ENCODE results near the gene ARHGEF28. TPM values are rescaled to one million over a fixed set of nuclear protein-coding genes. Genes with fewer than 3 reads are reported as not detected.

ARHGEF28 gene
- total and polyA plus RNA-seq, 2 of the 13 experiments (the other 11 are each of a cell fraction or from before 2014, with no cell fraction given) = 17.4 to 34.1 TPM

- no TSS peak for BruUV-seq (replicated peaks)
- CTCF ChIA-PET (ENCODE audit: low intra/inter-chr PET ratio, low total read pairs) = no interaction called here
- TF ChIP-seq ATF1 (CRISPR knock-in tag; IDR thresholded peaks at IDR 0.05) (no peak), ZHX1 (CRISPR knock-in tag; IDR thresholded peaks at IDR 0.05; ENCODE audit: low read depth) (no peak), ZBTB39 (CRISPR knock-in tag; IDR thresholded peaks at IDR 0.05) (no peak), ADNP (CRISPR knock-in tag; IDR thresholded peaks at IDR 0.05) (no peak), MAFF (IDR thresholded peaks at IDR 0.05; ENCODE audit: low read depth, low read length) (no peak), IKZF4 (CRISPR knock-in tag; IDR thresholded peaks at IDR 0.05; ENCODE audit: borderline replicate concordance, low read depth, not compliant biosample characterization) (no peak), ETV5 (CRISPR knock-in tag; IDR thresholded peaks at IDR 0.05; ENCODE audit: borderline replicate concordance) (no peak), ZNF615 (CRISPR knock-in tag; IDR thresholded peaks at IDR 0.05; ENCODE audit: borderline replicate concordance) (no peak), DDIT3 (CRISPR knock-in tag; IDR thresholded peaks at IDR 0.05) (no peak), XRCC5 (optimal IDR thresholded peaks at IDR 0.05; ENCODE audit: low read length) (no peak), HNRNPH1 (optimal IDR thresholded peaks at IDR 0.05; ENCODE audit: low read depth, low read length) (no peak), TEF (CRISPR knock-in tag; IDR thresholded peaks at IDR 0.05) (peak; percentile 72; the same call in 1 of the 2 replicates), DNMT3B (CRISPR knock-in tag; conservative IDR thresholded peaks at IDR 0.05) (no peak), ZNF574 (CRISPR knock-in tag; IDR thresholded peaks at IDR 0.05) (0 out of 2 replicates have a peak, but pooled peaks have one; percentile 37)
Observed at GRCh38 chr5:73858054-73858453, 232.1 kb downstream of the ARHGEF28 start.

More at GRCh38 chr5:73858054-73858453, 232.1 kb downstream of the ARHGEF28 start:
- ATAC-seq (peak; percentile 96), DNase-seq (ENCODE audit: low spot score) (peak; percentile 92), FAIRE-seq (peak; percentile 86)
- POLR2A ChIA-PET = no interaction called here
- Histone ChIP-seq H4K20me1 (ENCODE audit: insufficient read depth, low read length) (no peaks in the 10 kb centered on the region), H2AFZ (ENCODE audit: low read length) (no peak overlapping the region), H3K4me3 (replicated peaks in 1 of 3; ENCODE audit: insufficient read depth in 1 of 3, low read depth in 2 of 3, low read length in 3 of 3) (no peak overlapping the region), H3K9me3 (ENCODE audit: low read length) (no peaks in the 10 kb centered on the region), H3K27me3 (ENCODE audit: control insufficient read depth in 1 of 2, insufficient read depth in 2 of 2, low read length in 2 of 2) (no peaks in the 10 kb centered on the region), H3K36me3 (replicated peaks in 1 of 2; ENCODE audit: control insufficient read depth in 1 of 2, insufficient read depth in 2 of 2, low read length in 2 of 2) (peaks cover 17 to 45% of the 10 kb centered on the region in 2 experiments), H3K9ac (ENCODE audit: insufficient read depth, low read depth, low read length) (0 out of 2 replicates have a peak overlapping the region, but pooled peaks have one; percentile 12), H3K79me2 (ENCODE audit: insufficient read depth, low read length) (no peaks in the 10 kb centered on the region), H3K4me2 (ENCODE audit: low read depth, low read length) (no peak overlapping the region), H3K27ac (ENCODE audit: extremely low read length, insufficient read depth, low read length) (peak overlapping the region; percentile 67), H3K4me1 (ENCODE audit: insufficient read depth, low read length) (peaks cover 65% of the 10 kb centered on the region)
- intact Hi-C loops (cut with micrococcal nuclease; ENCODE audit: unreplicated experiment) (loop anchor here (2.0 to 5.0 kb wide), 2 partner anchors 15 to 36 kb away; no protein-coding TSS in a partner anchor), in situ Hi-C loops (cut with HindIII; ENCODE audit: extremely low pct_ligation_motif_present, low pct_unique_long_range_greater_than_20kb) (no loop called here)
- 23% methylated on average over 4 of the region's 4 CpGs for WGBS (ENCODE audit: low lambda C conversion rate)
